Vagina (tissue), 2 donors: ENCODE data around the gene PMF1. TPM values are rescaled to one million over a fixed set of nuclear protein-coding genes. Genes with fewer than 3 reads are reported as not detected.

ENCODE experiments used
- DNase-seq, 2 donors: peaks; one replicate each; pipeline ENCODE4 v3.0.0-alpha.2; 2017; ENCODE audit errors: extremely low spot score in 2 of 2
- H3K27ac ChIP-seq: fragments of 200-600 bp; sonication (generic); one replicate; pipeline ENCODE4 v1.5.1; 2019
- H3K27me3 ChIP-seq: fragments of 200-600 bp; sonication (generic); one replicate; pipeline ENCODE4 v1.5.1; 2019
- H3K36me3 ChIP-seq, 2 donors: fragments of 200-600 bp; sonication (generic); one replicate each; pipeline ENCODE4 v1.5.1; 2017 to 2019
- H3K4me1 ChIP-seq: fragments of 200-600 bp; sonication (generic); one replicate; pipeline ENCODE4 v1.5.1; 2019
- H3K4me3 ChIP-seq, 2 donors: fragments of 200-600 bp; sonication (generic); 1 replicate in 1 of 2; 2 replicates in 1 of 2; pipeline ENCODE4 v1.5.1; 2016 to 2019
- H3K9me3 ChIP-seq: fragments of 200-600 bp; sonication (generic); one replicate; pipeline ENCODE4 v1.5.1; 2019
- CTCF ChIP-seq, 3 experiments: fragments of 450-650 bp in 2 of 3; fragments of 200-600 bp in 1 of 3; sonication (generic) in 1 of 3; IDR thresholded peaks; one replicate each; pipeline ENCODE4 v1.5.1; 2017 to 2019; ENCODE audit warnings: antibody characterized with exemption in 3 of 3, mild to moderate bottlenecking in 2 of 3, moderate library complexity in 2 of 3
- POLR2A ChIP-seq, 2 donors: fragments of 450-650 bp; IDR thresholded peaks; one replicate each; pipeline ENCODE4 v1.6.1; 2017; ENCODE audit warnings: antibody characterized with exemption in 2 of 2, mild to moderate bottlenecking in 2 of 2, moderate library complexity in 2 of 2
- POLR2AphosphoS5 ChIP-seq, 2 donors: sonication (generic); formaldehyde crosslinking; IDR thresholded peaks; one replicate each; pipeline ENCODE4 v1.9.0; 2017; ENCODE audit warnings: antibody characterized with exemption in 2 of 2, mild to moderate bottlenecking in 2 of 2, low read depth in 1 of 2; ENCODE audit not compliant: insufficient read depth in 1 of 2
- intact Hi-C: fragments of 100-400 bp; cut with DNase I; formaldehyde crosslinking; loops from one replicate; pipeline ENCODE4 v1.15.1; 2023
- total RNA-seq: library from RNA; depleted of rRNA; stranded (reverse); fragments of >200 nt; gene quantifications from one replicate; pipeline ENCODE4 v1.2.3, GENCODE V29; 2016

The PMF1 gene
- total RNA-seq, 1 donor from 2014 or later, result 44.7 TPM

- H3K27me3 ChIP-seq, result no peaks in the 10 kb centered on the region
- intact Hi-C loops, result no loop called here
- peaks cover 43% of the 10 kb centered on the region for H3K4me1 ChIP-seq
- TF ChIP-seq POLR2A (IDR thresholded peaks at IDR 0.05) (peak in 1 of 2 donors; percentile 34), POLR2AphosphoS5 (IDR thresholded peaks at IDR 0.05; ENCODE audit: insufficient read depth in 1 of 2, low read depth in 1 of 2) (peak; percentile 87 to 99), CTCF (IDR thresholded peaks at IDR 0.05) (peak; percentile 25 to 48 (median 45))
- peak within 1 kb of the TSS; percentile 83 for H3K27ac ChIP-seq
- peak in 1 of 2 donors; percentile 99 for DNase-seq
- H3K4me3 ChIP-seq, result peak within 1 kb of the TSS; percentile 92 to 96
- H3K36me3 ChIP-seq, result peaks cover 0 to 14% of the 10 kb centered on the region in 2 donors
- H3K9me3 ChIP-seq, result no peaks in the 10 kb centered on the region
These were observed 19.1 kb upstream of the PMF1 start, which contains the start of gene SLC25A44 for GRCh38 chr1:156193488-156194299. Gene SLC25A44 (plus strand): TSS chr1:156194104. CDS start chr1:156199848, 5,744 bp downstream.

- H3K4me3 ChIP-seq, result peak overlapping the region; percentile 92 to 96
- peaks cover 43% of the 10 kb centered on the region for H3K4me1 ChIP-seq
These were observed 18.5 kb upstream of the PMF1 start for GRCh38 chr1:156194300-156194652.

GRCh38 chr1:156195853-156196252 lies 17.0 kb upstream of the PMF1 start:
- Histone ChIP-seq H3K27ac (no peak overlapping the region), H3K4me3 (no peak overlapping the region), H3K9me3 (no peaks in the 10 kb centered on the region), H3K4me1 (peaks cover 43% of the 10 kb centered on the region), H3K36me3 (peaks cover 0 to 24% of the 10 kb centered on the region in 2 donors), H3K27me3 (no peaks in the 10 kb centered on the region)
- TF ChIP-seq POLR2AphosphoS5 (IDR thresholded peaks at IDR 0.05; ENCODE audit: insufficient read depth in 1 of 2, low read depth in 1 of 2) (no peak), POLR2A (IDR thresholded peaks at IDR 0.05) (no peak), CTCF (IDR thresholded peaks at IDR 0.05) (no peak)
- intact Hi-C loops, result no loop called here
- no peak for DNase-seq

More at GRCh38 chr1:156194300-156194652, 18.5 kb upstream of the PMF1 start:
- Histone ChIP-seq H3K27ac (peak overlapping the region; percentile 83), H3K9me3 (no peaks in the 10 kb centered on the region), H3K27me3 (no peaks in the 10 kb centered on the region), H3K36me3 (peaks cover 0 to 14% of the 10 kb centered on the region in 2 donors)
- no peak for DNase-seq
- intact Hi-C loops, result no loop called here
- no peak for TF ChIP-seq POLR2AphosphoS5 (IDR thresholded peaks at IDR 0.05; ENCODE audit: insufficient read depth in 1 of 2, low read depth in 1 of 2)
- TF ChIP-seq CTCF (IDR thresholded peaks at IDR 0.05), result no peak

GRCh38 chr1:156196445-156196844 lies 16.4 kb upstream of the PMF1 start:
- Histone ChIP-seq H3K9me3 (no peaks in the 10 kb centered on the region), H3K4me1 (peaks cover 43% of the 10 kb centered on the region), H3K27ac (no peak overlapping the region), H3K27me3 (no peaks in the 10 kb centered on the region), H3K4me3 (no peak overlapping the region), H3K36me3 (peaks cover 0 to 24% of the 10 kb centered on the region in 2 donors)
- no peak for DNase-seq
- intact Hi-C loops, result no loop called here
- no peak for TF ChIP-seq POLR2AphosphoS5 (IDR thresholded peaks at IDR 0.05; ENCODE audit: insufficient read depth in 1 of 2, low read depth in 1 of 2)

- DNase-seq, result no peak
- H3K4me3 ChIP-seq, result no peak overlapping the region
- peaks cover 35% of the 10 kb centered on the region for H3K4me1 ChIP-seq
- H3K9me3 ChIP-seq, result no peaks in the 10 kb centered on the region
- H3K27ac ChIP-seq, result no peak overlapping the region
- intact Hi-C loops, result no loop called here
- H3K36me3 ChIP-seq, result peaks cover 0 to 24% of the 10 kb centered on the region in 2 donors
- no peaks in the 10 kb centered on the region for H3K27me3 ChIP-seq
- no peak for TF ChIP-seq POLR2AphosphoS5 (IDR thresholded peaks at IDR 0.05; ENCODE audit: insufficient read depth in 1 of 2, low read depth in 1 of 2)
- no peak for TF ChIP-seq POLR2A (IDR thresholded peaks at IDR 0.05)
- TF ChIP-seq CTCF (IDR thresholded peaks at IDR 0.05), result no peak
These were observed 13.9 kb upstream of the PMF1 start for GRCh38 chr1:156198831-156199349.
